HG03571 (cell line): ENCODE results near the gene PPOX.

Source experiments
- ATAC-seq: cut with Tn5 transposase; IDR thresholded peaks from one replicate; pipeline ENCODE4 v1.9.1; 2021; ENCODE audit not compliant: unreplicated experiment

PPOX gene

GRCh38 chr1:161175771-161176453, 9.7 kb downstream of the PPOX start:
- ATAC-seq: no peak

GRCh38 chr1:161176468-161177111, 10.4 kb downstream of the PPOX start:
- ATAC-seq: no peak

- peak; percentile 57 for ATAC-seq
Observed at GRCh38 chr1:161177112-161177935, 11.1 kb downstream of the PPOX start, which contains the start of gene B4GALT3. Gene B4GALT3, minus strand, starts transcription at chr1:161177507. Its CDS starts 1,447 bp downstream, at chr1:161176060.

GRCh38 chr1:161177936-161178244, 11.7 kb downstream of the PPOX start:
- no peak for ATAC-seq

GRCh38 chr1:161179698-161180097, 13.5 kb downstream of the PPOX start:
- no peak for ATAC-seq

GRCh38 chr1:161180639-161181038, 14.4 kb downstream of the PPOX start:
- no peak for ATAC-seq

- no peak for ATAC-seq
Observed at GRCh38 chr1:161182214-161182613, 16.0 kb downstream of the PPOX start.

GRCh38 chr1:161185282-161185682, 19.1 kb downstream of the PPOX start:
- peak; percentile 52 for ATAC-seq

- peak; percentile 29 for ATAC-seq
Observed at GRCh38 chr1:161185732-161186311, 19.6 kb downstream of the PPOX start.

GRCh38 chr1:161187311-161187710, 21.1 kb downstream of the PPOX start:
- ATAC-seq: no peak

GRCh38 chr1:161188381-161188780, 22.2 kb downstream of the PPOX start:
- no peak for ATAC-seq

- no peak for ATAC-seq
Observed at GRCh38 chr1:161189036-161189435, 22.8 kb downstream of the PPOX start.

- ATAC-seq: no peak
Observed at GRCh38 chr1:161190962-161191521, 24.8 kb downstream of the PPOX start.

- ATAC-seq: no peak
Observed at GRCh38 chr1:161191971-161192370, 25.7 kb downstream of the PPOX start.

GRCh38 chr1:161192476-161193465, 26.5 kb downstream of the PPOX start:
- ATAC-seq: no peak

- ATAC-seq: no peak
Observed at GRCh38 chr1:161193561-161194235, 27.5 kb downstream of the PPOX start.

GRCh38 chr1:161195171-161195570, 28.9 kb downstream of the PPOX start:
- no peak for ATAC-seq

GRCh38 chr1:161196111-161196510, 29.9 kb downstream of the PPOX start:
- no peak for ATAC-seq
